GM12878 (cell line): Measurements from ENCODE around the gene PITPNM3.

Experiments used
- EP300 ChIP-seq, 2 experiments: fragments of 150-350 bp in 1 of 2; IDR thresholded peaks; 2 replicates each; pipeline ENCODE4 v1.6.1; 2011 to 2012; ENCODE audit warnings: low read depth in 2 of 2, low read length in 2 of 2, borderline replicate concordance in 1 of 2, improper control_type of control experiment in 1 of 2, inconsistent platforms in 1 of 2; ENCODE audit not compliant: control insufficient read depth in 1 of 2
- NFXL1 ChIP-seq: fragments of 450-650 bp; IDR thresholded peaks from 2 replicates; pipeline ENCODE4 v1.6.1; 2017; ENCODE audit warnings: antibody characterized with exemption, mild to moderate bottlenecking, borderline replicate concordance
- POLR2AphosphoS5 ChIP-seq: IDR thresholded peaks from 2 replicates; pipeline ENCODE4 v1.6.1; 2011; ENCODE audit warnings: mild to moderate bottlenecking, low read length, inconsistent platforms
- RBBP5 ChIP-seq: fragments of 200-600 bp; sonication (generic); conservative IDR thresholded peaks from 2 replicates; pipeline ENCODE4 v1.6.1; 2016
- RFX5 ChIP-seq: IDR thresholded peaks from 2 replicates; pipeline ENCODE4 v1.6.1; 2011; ENCODE audit warnings: low read depth, low read length, improper control_type of control experiment
- SIN3A ChIP-seq: IDR thresholded peaks from 2 replicates; pipeline ENCODE4 v1.6.1; 2012; ENCODE audit warnings: low read depth, low read length, improper control_type of control experiment
- ZZZ3 ChIP-seq: IDR thresholded peaks from 2 replicates; pipeline ENCODE4 v1.6.1; 2011; ENCODE audit warnings: low read depth; ENCODE audit not compliant: control insufficient read depth, insufficient read length
- TF ChIP-seq, protein P1 (sequence below): fragments of 450-650 bp; IDR thresholded peaks from 2 replicates; pipeline ENCODE4 v1.6.1; 2016; ENCODE audit warnings: mild to moderate bottlenecking
- TF ChIP-seq, protein P2 (sequence below), 3 experiments: IDR thresholded peaks in 2 of 3; conservative IDR thresholded peaks in 1 of 3; 2 replicates each; pipeline ENCODE4 v1.5.1; 2011; ENCODE audit warnings: low read depth in 3 of 3, low read length in 3 of 3, mild to moderate bottlenecking in 3 of 3, control low read depth in 2 of 3, moderate library complexity in 2 of 3, inconsistent platforms in 1 of 3, mixed read lengths in 1 of 3; ENCODE audit not compliant: control insufficient read depth in 2 of 3, insufficient read depth in 1 of 3; ENCODE audit errors: extremely low read depth in 1 of 3
- TF ChIP-seq, protein P3 (sequence below): fragments of 450-650 bp; formaldehyde crosslinking; IDR thresholded peaks from 2 replicates; pipeline ENCODE4 v1.4.0; 2022; ENCODE audit warnings: mild to moderate bottlenecking, moderate library complexity

DNA sequence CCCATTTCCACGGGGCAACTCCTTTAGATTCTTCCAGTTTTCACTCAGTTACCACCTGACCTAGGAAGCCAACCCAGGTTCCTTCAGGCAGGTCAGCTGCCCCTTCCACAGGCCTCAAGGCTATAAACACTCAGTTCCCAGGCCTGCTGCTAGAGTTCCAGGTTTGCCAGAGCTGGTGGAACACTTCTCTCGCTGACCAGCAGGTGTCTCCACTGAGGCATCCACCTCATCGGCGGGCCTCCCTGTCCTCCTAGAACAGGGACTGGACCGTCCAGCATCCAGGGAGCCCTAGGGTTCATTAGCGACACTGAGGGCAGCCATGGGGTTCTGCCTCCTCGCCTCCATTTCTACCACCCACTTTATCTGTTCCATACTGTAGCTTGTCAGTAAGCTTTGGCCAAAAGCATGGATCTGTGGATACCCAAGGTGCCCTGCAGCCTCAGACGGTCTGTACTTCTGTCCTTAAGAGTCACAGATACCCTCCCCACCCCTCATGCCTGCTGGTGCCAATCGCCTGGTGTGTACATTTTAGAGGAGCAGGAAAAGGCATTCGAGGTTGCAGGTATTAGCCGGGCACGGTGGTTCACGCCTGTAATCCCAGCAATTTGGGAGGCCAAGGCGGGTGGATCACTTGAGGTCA, 83.1 kb downstream of the PITPNM3 start:
- TF ChIP-seq, protein P1, sequence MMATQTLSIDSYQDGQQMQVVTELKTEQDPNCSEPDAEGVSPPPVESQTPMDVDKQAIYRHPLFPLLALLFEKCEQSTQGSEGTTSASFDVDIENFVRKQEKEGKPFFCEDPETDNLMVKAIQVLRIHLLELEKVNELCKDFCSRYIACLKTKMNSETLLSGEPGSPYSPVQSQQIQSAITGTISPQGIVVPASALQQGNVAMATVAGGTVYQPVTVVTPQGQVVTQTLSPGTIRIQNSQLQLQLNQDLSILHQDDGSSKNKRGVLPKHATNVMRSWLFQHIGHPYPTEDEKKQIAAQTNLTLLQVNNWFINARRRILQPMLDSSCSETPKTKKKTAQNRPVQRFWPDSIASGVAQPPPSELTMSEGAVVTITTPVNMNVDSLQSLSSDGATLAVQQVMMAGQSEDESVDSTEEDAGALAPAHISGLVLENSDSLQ, result no peak
- no peak for TF ChIP-seq RBBP5
- no peak for TF ChIP-seq EP300 (IDR thresholded peaks at IDR 0.05; ENCODE audit: borderline replicate concordance in 1 of 2, control insufficient read depth in 1 of 2, low read depth in 2 of 2, low read length in 2 of 2)
- no peak for TF ChIP-seq NFXL1
- TF ChIP-seq ZZZ3, result no peak
- TF ChIP-seq, protein P2, sequence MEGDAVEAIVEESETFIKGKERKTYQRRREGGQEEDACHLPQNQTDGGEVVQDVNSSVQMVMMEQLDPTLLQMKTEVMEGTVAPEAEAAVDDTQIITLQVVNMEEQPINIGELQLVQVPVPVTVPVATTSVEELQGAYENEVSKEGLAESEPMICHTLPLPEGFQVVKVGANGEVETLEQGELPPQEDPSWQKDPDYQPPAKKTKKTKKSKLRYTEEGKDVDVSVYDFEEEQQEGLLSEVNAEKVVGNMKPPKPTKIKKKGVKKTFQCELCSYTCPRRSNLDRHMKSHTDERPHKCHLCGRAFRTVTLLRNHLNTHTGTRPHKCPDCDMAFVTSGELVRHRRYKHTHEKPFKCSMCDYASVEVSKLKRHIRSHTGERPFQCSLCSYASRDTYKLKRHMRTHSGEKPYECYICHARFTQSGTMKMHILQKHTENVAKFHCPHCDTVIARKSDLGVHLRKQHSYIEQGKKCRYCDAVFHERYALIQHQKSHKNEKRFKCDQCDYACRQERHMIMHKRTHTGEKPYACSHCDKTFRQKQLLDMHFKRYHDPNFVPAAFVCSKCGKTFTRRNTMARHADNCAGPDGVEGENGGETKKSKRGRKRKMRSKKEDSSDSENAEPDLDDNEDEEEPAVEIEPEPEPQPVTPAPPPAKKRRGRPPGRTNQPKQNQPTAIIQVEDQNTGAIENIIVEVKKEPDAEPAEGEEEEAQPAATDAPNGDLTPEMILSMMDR (IDR thresholded peaks at IDR 0.05 in 2 of 3, conservative IDR thresholded peaks at IDR 0.05 in 1 of 3; ENCODE audit: control insufficient read depth in 2 of 3, extremely low read depth in 1 of 3, insufficient read depth in 1 of 3, low read depth in 3 of 3, low read length in 3 of 3), result peak; percentile 85 to 96 (median 91)
- no peak for TF ChIP-seq RFX5
- no peak for TF ChIP-seq POLR2AphosphoS5
- TF ChIP-seq SIN3A, result no peak
- TF ChIP-seq, protein P3, sequence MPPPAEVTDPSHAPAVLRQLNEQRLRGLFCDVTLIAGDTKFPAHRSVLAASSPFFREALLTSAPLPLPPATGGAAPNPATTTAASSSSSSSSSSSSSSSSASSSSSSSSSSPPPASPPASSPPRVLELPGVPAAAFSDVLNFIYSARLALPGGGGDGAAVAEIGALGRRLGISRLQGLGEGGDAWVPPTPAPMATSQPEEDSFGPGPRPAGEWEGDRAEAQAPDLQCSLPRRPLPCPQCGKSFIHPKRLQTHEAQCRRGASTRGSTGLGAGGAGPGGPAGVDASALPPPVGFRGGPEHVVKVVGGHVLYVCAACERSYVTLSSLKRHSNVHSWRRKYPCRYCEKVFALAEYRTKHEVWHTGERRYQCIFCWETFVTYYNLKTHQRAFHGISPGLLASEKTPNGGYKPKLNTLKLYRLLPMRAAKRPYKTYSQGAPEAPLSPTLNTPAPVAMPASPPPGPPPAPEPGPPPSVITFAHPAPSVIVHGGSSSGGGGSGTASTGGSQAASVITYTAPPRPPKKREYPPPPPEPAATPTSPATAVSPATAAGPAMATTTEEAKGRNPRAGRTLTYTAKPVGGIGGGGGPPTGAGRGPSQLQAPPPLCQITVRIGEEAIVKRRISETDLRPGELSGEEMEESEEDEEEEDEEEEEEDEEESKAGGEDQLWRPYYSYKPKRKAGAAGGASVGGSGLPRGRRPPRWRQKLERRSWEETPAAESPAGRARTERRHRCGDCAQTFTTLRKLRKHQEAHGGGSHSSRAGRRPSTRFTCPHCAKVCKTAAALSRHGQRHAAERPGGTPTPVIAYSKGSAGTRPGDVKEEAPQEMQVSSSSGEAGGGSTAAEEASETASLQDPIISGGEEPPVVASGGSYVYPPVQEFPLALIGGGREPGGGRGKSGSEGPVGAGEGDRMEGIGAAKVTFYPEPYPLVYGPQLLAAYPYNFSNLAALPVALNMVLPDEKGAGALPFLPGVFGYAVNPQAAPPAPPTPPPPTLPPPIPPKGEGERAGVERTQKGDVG (CRISPR knock-in tag), result no peak
